HTERT RPE-1 (cell line): ENCODE measurements around the gene LRRC71.

Experiments
- in situ Hi-C: fragments of 300-500 bp; cut with MboI; formaldehyde crosslinking; loops from 4 replicates; pipeline ENCODE4 v1.14.3; 2020; ENCODE audit warnings: low sequenced_read_pairs

The LRRC71 gene

GRCh38 chr1:156905176-156905575 lies 15.3 kb upstream of the LRRC71 start:
- in situ Hi-C loops = no loop called here

- in situ Hi-C loops = no loop called here
These were observed 14.8 kb upstream of the LRRC71 start for GRCh38 chr1:156905651-156906050.

- in situ Hi-C loops = no loop called here
These were observed 14.1 kb upstream of the LRRC71 start for GRCh38 chr1:156906206-156906906.

- in situ Hi-C loops = no loop called here
These were observed 11.9 kb upstream of the LRRC71 start for GRCh38 chr1:156908541-156908940.

- in situ Hi-C loops = no loop called here
These were observed 11.5 kb upstream of the LRRC71 start for GRCh38 chr1:156908955-156909354.

GRCh38 chr1:156909671-156910070 lies 10.8 kb upstream of the LRRC71 start:
- in situ Hi-C loops = no loop called here

- in situ Hi-C loops = no loop called here
These were observed 10.1 kb upstream of the LRRC71 start for GRCh38 chr1:156910309-156910782.

GRCh38 chr1:156911577-156912298 lies 8.7 kb upstream of the LRRC71 start:
- in situ Hi-C loops = no loop called here

- in situ Hi-C loops = no loop called here
These were observed 8.1 kb upstream of the LRRC71 start for GRCh38 chr1:156912310-156912709.

GRCh38 chr1:156912861-156913808 lies 7.3 kb upstream of the LRRC71 start:
- in situ Hi-C loops = no loop called here

GRCh38 chr1:156913809-156914387 lies 6.5 kb upstream of the LRRC71 start:
- in situ Hi-C loops = no loop called here

GRCh38 chr1:156914440-156914856 lies 6.0 kb upstream of the LRRC71 start:
- in situ Hi-C loops = no loop called here

GRCh38 chr1:156921053-156921529 lies 659 bp downstream of the LRRC71 start:
- in situ Hi-C loops = no loop called here

- in situ Hi-C loops = no loop called here
These were observed 2.7 kb downstream of the LRRC71 start for GRCh38 chr1:156922986-156923669.

- in situ Hi-C loops = no loop called here
These were observed 3.4 kb downstream of the LRRC71 start for GRCh38 chr1:156923670-156924477.

GRCh38 chr1:156924478-156925153 lies 4.2 kb downstream of the LRRC71 start:
- in situ Hi-C loops = no loop called here

GRCh38 chr1:156925154-156926010 lies 5.0 kb downstream of the LRRC71 start:
- in situ Hi-C loops = no loop called here

- in situ Hi-C loops = no loop called here
These were observed 5.7 kb downstream of the LRRC71 start for GRCh38 chr1:156926175-156926574.
